Middle frontal gyrus (tissue), 1 donor: ENCODE measurements around the gene IFNA16.
"Not testable (repeated sequence)": the region's sequence is repeated elsewhere in the genome, so short reads cannot be mapped to it uniquely, and the experiment has no call there.

Source experiments
- DNase-seq: peaks from one replicate; pipeline ENCODE4 v3.0.0-alpha.2; 2015; ENCODE audit warnings: low spot score; ENCODE audit errors: extremely low spot score

IFNA16 gene

DNA sequence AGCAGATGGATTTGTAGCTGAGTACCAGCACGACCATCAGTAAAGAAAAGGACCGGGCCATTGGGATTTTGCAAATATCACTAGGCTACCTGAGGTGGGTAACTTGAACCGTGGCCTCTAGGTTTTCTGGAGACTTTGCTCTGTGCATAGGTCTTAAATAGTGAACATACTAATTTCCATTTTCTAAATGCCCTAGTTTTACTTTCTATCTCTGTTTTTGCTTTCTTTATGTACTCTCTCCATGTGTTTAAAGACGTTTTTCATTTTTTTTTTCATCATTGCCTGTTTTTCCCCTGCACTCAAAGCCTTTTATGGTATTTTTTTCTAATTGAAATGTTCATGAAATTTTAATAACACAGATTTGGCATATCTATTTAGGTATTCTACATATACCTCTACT lies 15.0 kb downstream of the IFNA16 start, which contains the start of gene IFNA7:
IFNA7 (minus strand) TSS at position 101 of the 400 bp plus-strand sequence; CDS start at position 61, 40 bp downstream.
- DNase-seq: not testable (repeated sequence)

DNA sequence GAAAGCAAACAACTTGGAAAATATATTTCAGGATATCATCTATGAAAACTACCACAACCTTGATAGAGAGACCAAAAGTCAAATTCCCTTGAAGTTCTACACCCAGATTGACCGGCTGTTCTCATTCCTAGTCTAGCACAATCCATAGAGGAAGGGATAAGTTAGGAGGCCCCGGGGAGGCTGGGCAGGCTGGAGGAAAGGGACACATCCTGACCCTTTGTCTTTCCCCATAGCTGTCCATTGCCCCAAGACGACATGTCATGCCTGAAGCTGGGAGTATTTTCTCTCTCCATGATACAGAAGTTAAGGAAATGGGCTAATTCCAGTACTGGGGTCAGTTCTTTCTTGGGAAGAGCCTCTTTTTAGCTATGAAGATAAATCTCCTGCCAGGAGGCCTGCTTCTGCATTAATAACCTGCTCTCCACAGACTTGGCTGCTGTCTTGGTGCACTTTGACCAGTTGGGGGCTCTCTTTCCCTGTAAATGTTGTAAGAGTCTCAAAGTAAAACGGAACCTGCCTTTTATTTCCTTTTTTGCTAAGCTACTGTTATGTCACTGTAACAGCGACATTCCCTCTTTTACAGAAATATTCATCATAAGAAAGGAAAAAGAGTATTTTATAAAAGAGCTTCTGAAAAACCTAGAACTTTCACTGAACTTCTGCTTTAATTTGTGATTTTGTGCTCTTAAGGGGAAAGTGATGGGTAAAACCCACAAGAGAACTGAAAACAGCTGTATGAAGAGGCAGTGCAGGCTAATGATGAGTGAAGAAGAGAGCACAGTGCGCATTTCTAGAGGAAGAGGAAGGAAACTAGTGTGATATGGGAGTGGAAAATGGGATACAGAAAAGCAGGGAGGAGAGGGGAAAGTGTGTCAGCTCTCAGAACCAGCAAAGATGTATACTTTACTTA lies 22.0 kb downstream of the IFNA16 start:
- DNase-seq: not testable (repeated sequence)

DNA sequence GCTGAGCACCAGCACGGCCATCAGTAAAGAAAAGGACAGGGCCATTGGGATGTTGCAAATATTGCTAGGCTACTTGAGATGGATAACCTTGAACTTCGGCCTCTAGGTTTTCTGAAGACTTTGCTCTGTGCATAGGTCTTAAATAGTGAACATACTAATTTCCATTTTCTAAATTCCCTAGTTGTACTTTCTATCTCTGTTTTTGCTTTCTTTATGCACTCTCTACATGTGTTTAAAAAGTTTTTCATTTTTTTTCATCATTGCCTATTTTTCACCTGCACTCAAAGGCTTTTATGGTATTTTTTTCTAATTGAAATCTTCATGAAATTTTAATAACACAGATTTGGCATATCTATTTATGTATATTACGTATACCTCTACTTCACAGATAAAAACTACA lies 29.6 kb downstream of the IFNA16 start, which contains the start of gene IFNA4:
IFNA4 (minus strand) TSS at position 101 of the 400 bp plus-strand sequence; CDS start at position 45, 56 bp downstream.
- DNase-seq: not testable (repeated sequence)

- DNase-seq: not testable (repeated sequence)
Measured at GRCh38 chr9:21182810-21183736, 34.0 kb downstream of the IFNA16 start.

DNA sequence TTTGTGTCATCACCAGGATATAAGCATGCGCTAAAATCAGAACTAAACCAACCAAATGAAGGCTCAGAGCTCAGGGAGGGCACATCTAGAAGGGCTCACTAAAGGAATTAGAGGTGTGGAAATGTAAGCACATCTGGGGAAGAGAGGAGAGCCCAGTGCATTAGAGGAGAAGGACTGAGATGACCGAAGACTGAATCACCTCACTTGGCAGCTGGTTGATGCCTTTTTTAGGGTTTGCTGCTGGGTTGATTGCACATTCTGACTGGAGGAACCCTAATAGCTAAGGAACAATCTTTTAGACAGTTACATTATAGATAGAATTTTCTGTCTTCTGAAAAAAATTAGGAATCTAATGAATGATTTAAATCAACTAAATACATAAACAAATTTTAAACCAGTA lies 42.4 kb downstream of the IFNA16 start:
- DNase-seq: no peak

DNA sequence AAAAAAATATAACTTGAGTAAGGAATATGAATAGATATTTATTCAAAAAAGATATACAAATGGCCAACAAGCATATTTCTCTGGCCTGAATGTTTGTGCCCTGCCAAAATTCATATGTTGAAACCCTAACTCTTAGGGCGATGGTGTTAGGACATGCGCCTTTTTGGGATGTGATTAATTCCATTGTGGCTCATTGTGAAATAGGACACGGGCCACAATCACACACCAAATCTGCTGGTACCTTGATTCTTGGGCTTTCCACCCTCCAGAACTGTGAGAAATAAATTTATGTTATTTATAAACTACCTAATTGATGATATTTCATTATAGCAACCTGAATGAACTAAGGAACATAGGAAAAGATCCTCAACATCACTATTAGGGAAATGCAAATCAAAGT lies 45.0 kb downstream of the IFNA16 start:
- no peak for DNase-seq

DNA sequence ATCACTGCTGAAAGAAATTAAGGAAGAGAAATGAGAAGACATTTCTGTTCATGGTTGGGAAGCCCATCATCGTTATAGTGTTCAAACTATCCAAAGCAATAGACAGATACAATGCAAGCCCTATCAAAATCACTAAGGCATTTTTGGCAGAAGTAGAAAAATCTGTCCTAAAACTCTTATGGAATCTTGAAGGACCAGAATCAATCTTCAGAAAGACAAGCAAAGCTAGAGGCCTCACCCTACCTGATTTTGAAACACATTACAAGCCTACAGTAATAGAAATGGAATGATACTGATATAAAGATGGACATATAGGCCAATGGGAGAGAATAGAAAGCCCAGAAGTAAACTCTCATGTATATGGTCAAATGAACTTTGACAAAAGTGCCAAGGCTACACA lies 45.8 kb downstream of the IFNA16 start:
- DNase-seq: no peak

GRCh38 chr9:21166560-21166959 lies 50.6 kb downstream of the IFNA16 start, which contains the start of gene IFNA21:
Gene IFNA21 (minus strand): TSS chr9:21166660. CDS start chr9:21166612, 48 bp downstream.
- DNase-seq: not testable (repeated sequence)
